ENCODE data around the gene HES5.
"Not testable (repeated sequence)": the region's sequence is repeated elsewhere in the genome, so short reads cannot be mapped to it uniquely, and the experiment has no call there.

DNA sequence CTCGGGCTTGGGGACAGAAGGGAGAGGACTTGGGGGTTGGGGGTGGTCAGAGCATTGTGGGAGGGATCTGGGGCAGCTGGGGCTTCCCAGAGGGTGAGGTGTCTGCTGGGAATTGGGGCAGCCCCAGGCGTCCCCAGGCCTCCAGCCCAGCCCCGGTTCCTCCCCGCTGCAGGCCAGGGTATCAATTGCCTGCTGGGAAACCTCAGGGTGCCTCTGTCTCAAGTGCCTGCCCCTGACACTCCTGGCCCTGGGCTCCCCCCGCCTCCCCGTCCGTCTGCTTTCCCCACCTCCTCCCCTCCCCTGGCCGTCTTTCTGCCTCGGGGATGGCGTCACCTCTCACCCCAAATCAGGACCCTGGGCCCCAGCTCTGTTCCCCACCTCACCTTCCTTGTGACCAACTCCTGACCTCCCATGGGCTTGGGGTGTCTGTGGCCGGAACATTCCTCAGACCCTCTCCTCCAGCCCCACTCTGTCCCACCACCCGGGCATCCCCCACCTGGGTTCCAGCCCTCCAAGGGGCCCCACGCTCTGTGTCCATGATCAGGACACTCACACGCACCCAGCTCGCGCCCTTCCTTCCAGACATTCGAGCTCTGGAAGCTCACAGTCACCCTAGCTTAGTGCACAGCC, 38.2 kb upstream of the HES5 start:
- TF ChIP-seq POLR2A, CTCF (IDR thresholded peaks at IDR 0.05): not testable (repeated sequence)

All from uterus (tissue), 2 donors.